Measurements from ENCODE around the gene UBA1. TPM values are rescaled to one million over a fixed set of nuclear protein-coding genes. Genes with fewer than 3 reads are reported as not detected.
A peak's percentile ranks its signal among the peaks of the same experiment; 100 is the strongest.

UBA1 gene
- total and polyA plus RNA-seq, 2 of the 13 experiments (the other 11 are each of a cell fraction or from before 2014, with no cell fraction given): 93.3 to 129 TPM

DNA sequence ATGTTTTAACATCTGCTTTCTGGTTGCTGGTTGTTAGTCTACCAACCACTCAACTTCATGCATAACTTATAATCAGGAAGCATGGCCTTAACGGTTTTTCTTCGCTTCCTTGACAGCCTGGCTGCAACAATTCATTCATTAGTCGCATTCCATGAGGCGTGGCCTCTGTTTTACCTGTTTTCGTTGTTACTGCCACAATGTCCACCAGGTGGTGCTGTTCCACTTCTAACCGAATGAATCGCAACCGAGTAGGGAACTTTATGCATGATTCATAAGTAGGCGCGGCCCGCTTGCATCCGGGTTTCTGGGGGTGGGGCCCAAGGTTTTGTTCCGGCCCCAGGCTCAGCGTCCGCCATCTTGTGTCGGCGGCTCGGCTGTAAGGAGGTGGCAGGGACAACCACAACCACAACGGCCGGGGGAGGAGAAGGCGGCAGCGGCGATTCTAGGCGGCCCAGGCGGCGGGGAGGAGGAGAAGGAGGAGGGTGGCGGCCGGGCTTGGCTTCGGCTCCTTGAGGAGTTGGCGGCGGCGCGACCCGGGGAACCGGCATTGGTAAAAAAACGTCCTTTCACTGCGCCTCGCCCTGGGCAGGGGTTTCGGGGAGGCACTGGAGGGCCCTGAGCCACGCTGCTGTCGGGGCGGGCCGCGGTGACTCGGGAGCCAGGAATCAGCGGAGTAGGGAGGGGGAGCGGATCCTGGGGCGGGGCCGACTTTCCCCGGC is at the start of gene UBA1 (continued):
- TF ChIP-seq, protein P1, sequence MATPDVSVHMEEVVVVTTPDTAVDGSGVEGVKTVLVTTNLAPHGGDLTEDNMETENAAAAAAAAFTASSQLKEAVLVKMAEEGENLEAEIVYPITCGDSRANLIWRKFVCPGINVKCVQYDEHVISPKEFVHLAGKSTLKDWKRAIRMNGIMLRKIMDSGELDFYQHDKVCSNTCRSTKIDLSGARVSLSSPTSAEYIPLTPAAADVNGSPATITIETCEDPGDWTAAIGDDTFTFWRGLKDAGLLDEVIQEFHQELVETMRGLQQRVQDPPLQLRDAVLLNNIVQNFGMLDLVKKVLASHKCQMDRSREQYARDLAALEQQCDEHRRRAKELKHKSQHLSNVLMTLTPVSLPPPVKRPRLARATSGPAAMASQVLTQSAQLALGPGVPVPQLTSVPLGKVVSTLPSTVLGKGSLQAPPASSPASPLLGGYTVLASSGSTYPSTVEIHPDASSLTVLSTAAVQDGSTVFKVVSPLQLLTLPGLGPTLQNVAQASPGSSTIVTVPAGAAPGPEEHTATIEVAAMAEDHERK (CRISPR knock-in tag; IDR thresholded peaks at IDR 0.05; ENCODE audit: low read depth): no peak
- TF ChIP-seq EZH2 (conservative IDR thresholded peaks at IDR 0.05; ENCODE audit: low read depth, low read length): no peak
- TF ChIP-seq, protein P2, sequence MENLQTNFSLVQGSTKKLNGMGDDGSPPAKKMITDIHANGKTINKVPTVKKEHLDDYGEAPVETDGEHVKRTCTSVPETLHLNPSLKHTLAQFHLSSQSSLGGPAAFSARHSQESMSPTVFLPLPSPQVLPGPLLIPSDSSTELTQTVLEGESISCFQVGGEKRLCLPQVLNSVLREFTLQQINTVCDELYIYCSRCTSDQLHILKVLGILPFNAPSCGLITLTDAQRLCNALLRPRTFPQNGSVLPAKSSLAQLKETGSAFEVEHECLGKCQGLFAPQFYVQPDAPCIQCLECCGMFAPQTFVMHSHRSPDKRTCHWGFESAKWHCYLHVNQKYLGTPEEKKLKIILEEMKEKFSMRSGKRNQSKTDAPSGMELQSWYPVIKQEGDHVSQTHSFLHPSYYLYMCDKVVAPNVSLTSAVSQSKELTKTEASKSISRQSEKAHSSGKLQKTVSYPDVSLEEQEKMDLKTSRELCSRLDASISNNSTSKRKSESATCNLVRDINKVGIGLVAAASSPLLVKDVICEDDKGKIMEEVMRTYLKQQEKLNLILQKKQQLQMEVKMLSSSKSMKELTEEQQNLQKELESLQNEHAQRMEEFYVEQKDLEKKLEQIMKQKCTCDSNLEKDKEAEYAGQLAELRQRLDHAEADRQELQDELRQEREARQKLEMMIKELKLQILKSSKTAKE (CRISPR knock-in tag; IDR thresholded peaks at IDR 0.05; ENCODE audit: borderline replicate concordance): no peak
- no peak for TF ChIP-seq SOX5 (CRISPR knock-in tag; IDR thresholded peaks at IDR 0.05; ENCODE audit: borderline replicate concordance)
- no peak for TF ChIP-seq KLF13 (CRISPR knock-in tag; IDR thresholded peaks at IDR 0.05)
- TF ChIP-seq, protein P3, sequence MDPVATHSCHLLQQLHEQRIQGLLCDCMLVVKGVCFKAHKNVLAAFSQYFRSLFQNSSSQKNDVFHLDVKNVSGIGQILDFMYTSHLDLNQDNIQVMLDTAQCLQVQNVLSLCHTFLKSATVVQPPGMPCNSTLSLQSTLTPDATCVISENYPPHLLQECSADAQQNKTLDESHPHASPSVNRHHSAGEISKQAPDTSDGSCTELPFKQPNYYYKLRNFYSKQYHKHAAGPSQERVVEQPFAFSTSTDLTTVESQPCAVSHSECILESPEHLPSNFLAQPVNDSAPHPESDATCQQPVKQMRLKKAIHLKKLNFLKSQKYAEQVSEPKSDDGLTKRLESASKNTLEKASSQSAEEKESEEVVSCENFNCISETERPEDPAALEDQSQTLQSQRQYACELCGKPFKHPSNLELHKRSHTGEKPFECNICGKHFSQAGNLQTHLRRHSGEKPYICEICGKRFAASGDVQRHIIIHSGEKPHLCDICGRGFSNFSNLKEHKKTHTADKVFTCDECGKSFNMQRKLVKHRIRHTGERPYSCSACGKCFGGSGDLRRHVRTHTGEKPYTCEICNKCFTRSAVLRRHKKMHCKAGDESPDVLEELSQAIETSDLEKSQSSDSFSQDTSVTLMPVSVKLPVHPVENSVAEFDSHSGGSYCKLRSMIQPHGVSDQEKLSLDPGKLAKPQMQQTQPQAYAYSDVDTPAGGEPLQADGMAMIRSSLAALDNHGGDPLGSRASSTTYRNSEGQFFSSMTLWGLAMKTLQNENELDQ (CRISPR knock-in tag; IDR thresholded peaks at IDR 0.05; ENCODE audit: borderline replicate concordance): no peak
- TF ChIP-seq, protein P4, sequence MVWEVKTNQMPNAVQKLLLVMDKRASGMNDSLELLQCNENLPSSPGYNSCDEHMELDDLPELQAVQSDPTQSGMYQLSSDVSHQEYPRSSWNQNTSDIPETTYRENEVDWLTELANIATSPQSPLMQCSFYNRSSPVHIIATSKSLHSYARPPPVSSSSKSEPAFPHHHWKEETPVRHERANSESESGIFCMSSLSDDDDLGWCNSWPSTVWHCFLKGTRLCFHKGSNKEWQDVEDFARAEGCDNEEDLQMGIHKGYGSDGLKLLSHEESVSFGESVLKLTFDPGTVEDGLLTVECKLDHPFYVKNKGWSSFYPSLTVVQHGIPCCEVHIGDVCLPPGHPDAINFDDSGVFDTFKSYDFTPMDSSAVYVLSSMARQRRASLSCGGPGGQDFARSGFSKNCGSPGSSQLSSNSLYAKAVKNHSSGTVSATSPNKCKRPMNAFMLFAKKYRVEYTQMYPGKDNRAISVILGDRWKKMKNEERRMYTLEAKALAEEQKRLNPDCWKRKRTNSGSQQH (CRISPR knock-in tag; IDR thresholded peaks at IDR 0.05; ENCODE audit: low read depth): no peak
- TF ChIP-seq HNF4A (CRISPR knock-in tag; IDR thresholded peaks at IDR 0.05): no peak
- no peak for TF ChIP-seq ZNF17 (CRISPR knock-in tag; IDR thresholded peaks at IDR 0.05)
- TF ChIP-seq RARA (CRISPR knock-in tag; IDR thresholded peaks at IDR 0.05): peak; percentile 4; the same call in 1 of the 2 replicates
- TF ChIP-seq, protein P5, sequence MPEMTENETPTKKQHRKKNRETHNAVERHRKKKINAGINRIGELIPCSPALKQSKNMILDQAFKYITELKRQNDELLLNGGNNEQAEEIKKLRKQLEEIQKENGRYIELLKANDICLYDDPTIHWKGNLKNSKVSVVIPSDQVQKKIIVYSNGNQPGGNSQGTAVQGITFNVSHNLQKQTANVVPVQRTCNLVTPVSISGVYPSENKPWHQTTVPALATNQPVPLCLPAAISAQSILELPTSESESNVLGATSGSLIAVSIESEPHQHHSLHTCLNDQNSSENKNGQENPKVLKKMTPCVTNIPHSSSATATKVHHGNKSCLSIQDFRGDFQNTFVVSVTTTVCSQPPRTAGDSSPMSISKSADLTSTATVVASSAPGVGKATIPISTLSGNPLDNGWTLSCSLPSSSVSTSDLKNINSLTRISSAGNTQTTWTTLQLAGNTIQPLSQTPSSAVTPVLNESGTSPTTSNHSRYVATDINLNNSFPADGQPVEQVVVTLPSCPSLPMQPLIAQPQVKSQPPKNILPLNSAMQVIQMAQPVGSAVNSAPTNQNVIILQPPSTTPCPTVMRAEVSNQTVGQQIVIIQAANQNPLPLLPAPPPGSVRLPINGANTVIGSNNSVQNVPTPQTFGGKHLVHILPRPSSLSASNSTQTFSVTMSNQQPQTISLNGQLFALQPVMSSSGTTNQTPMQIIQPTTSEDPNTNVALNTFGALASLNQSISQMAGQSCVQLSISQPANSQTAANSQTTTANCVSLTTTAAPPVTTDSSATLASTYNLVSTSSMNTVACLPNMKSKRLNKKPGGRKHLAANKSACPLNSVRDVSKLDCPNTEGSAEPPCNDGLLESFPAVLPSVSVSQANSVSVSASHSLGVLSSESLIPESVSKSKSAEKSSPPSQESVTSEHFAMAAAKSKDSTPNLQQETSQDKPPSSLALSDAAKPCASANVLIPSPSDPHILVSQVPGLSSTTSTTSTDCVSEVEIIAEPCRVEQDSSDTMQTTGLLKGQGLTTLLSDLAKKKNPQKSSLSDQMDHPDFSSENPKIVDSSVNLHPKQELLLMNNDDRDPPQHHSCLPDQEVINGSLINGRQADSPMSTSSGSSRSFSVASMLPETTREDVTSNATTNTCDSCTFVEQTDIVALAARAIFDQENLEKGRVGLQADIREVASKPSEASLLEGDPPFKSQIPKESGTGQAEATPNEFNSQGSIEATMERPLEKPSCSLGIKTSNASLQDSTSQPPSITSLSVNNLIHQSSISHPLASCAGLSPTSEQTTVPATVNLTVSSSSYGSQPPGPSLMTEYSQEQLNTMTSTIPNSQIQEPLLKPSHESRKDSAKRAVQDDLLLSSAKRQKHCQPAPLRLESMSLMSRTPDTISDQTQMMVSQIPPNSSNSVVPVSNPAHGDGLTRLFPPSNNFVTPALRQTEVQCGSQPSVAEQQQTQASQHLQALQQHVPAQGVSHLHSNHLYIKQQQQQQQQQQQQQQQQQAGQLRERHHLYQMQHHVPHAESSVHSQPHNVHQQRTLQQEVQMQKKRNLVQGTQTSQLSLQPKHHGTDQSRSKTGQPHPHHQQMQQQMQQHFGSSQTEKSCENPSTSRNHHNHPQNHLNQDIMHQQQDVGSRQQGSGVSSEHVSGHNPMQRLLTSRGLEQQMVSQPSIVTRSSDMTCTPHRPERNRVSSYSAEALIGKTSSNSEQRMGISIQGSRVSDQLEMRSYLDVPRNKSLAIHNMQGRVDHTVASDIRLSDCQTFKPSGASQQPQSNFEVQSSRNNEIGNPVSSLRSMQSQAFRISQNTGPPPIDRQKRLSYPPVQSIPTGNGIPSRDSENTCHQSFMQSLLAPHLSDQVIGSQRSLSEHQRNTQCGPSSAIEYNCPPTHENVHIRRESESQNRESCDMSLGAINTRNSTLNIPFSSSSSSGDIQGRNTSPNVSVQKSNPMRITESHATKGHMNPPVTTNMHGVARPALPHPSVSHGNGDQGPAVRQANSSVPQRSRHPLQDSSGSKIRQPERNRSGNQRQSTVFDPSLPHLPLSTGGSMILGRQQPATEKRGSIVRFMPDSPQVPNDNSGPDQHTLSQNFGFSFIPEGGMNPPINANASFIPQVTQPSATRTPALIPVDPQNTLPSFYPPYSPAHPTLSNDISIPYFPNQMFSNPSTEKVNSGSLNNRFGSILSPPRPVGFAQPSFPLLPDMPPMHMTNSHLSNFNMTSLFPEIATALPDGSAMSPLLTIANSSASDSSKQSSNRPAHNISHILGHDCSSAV (CRISPR knock-in tag; IDR thresholded peaks at IDR 0.05; ENCODE audit: borderline replicate concordance): no peak
